GM12801 (cell line): Measurements from ENCODE around the gene STAT3.

ENCODE experiments used
- CTCF ChIP-seq: IDR thresholded peaks from one replicate; pipeline ENCODE4 v1.5.1; 2011; ENCODE audit warnings: control low read depth; ENCODE audit not compliant: insufficient read length; ENCODE audit errors: extremely low read depth

Gene STAT3

GRCh38 chr17:42394838-42395237 is 6.6 kb upstream of the STAT3 start:
- TF ChIP-seq CTCF = no peak

- no peak for TF ChIP-seq CTCF
Observed at GRCh38 chr17:42392692-42393415, 4.6 kb upstream of the STAT3 start.

- no peak for TF ChIP-seq CTCF
Observed at GRCh38 chr17:42389899-42390298, 1.7 kb upstream of the STAT3 start.

GRCh38 chr17:42389135-42389417 is 834 bp upstream of the STAT3 start:
- no peak for TF ChIP-seq CTCF

- no peak for TF ChIP-seq CTCF
Observed at GRCh38 chr17:42387661-42388380, 421 bp downstream of the STAT3 start.

- no peak for TF ChIP-seq CTCF
Observed at GRCh38 chr17:42386777-42387657, 1.2 kb downstream of the STAT3 start.

GRCh38 chr17:42381898-42382297 is 6.3 kb downstream of the STAT3 start:
- no peak for TF ChIP-seq CTCF
